ENCODE data around the gene WDR64. TPM values are rescaled to one million over a fixed set of nuclear protein-coding genes. Genes with fewer than 3 reads are reported as not detected.
A peak's percentile ranks its signal among the peaks of the same experiment; 100 is the strongest.

WDR64 gene
- total RNA-seq, 3 donors from 2014 or later: 0.25 TPM; not detected in 2

GRCh38 chr1:241637604-241638003 lies 14.5 kb upstream of the WDR64 start:
- ATAC-seq: no peak
- Histone ChIP-seq H3K4me1 (ENCODE audit: low read depth) (peaks cover 3% of the 10 kb centered on the region), H3K36me3 (ENCODE audit: low read depth) (no peaks in the 10 kb centered on the region), H3K4me3 (no peak overlapping the region), H3K9me3 (no peaks in the 10 kb centered on the region)
- no peak for TF ChIP-seq CTCF (IDR thresholded peaks at IDR 0.05)
- no peak for DNase-seq
- intact Hi-C loops (cut with DNase I, micrococcal nuclease): no loop called here

- Histone ChIP-seq H3K4me3 (no peak overlapping the region), H3K4me1 (ENCODE audit: low read depth) (peaks cover 3% of the 10 kb centered on the region), H3K36me3 (ENCODE audit: low read depth) (no peaks in the 10 kb centered on the region), H3K9me3 (no peaks in the 10 kb centered on the region)
- no peak for TF ChIP-seq CTCF (IDR thresholded peaks at IDR 0.05)
- intact Hi-C loops (cut with DNase I, micrococcal nuclease): no loop called here
- ATAC-seq (no peak), DNase-seq (no peak)
Measured at GRCh38 chr1:241638099-241638682, 13.9 kb upstream of the WDR64 start.

GRCh38 chr1:241638909-241639622 lies 13.0 kb upstream of the WDR64 start:
- no peak for TF ChIP-seq CTCF (IDR thresholded peaks at IDR 0.05)
- DNase-seq (no peak), ATAC-seq (no peak)
- intact Hi-C loops (cut with DNase I, micrococcal nuclease): no loop called here
- Histone ChIP-seq H3K9me3 (no peaks in the 10 kb centered on the region), H3K4me3 (peak overlapping the region; percentile 78), H3K4me1 (ENCODE audit: low read depth) (peaks cover 3% of the 10 kb centered on the region), H3K36me3 (ENCODE audit: low read depth) (no peaks in the 10 kb centered on the region)

- peak in 2 of 3 donors; percentile 30 to 72 for DNase-seq
- Histone ChIP-seq H3K36me3 (ENCODE audit: low read depth) (no peaks in the 10 kb centered on the region), H3K9me3 (no peaks in the 10 kb centered on the region), H3K4me1 (ENCODE audit: low read depth) (peaks cover 3% of the 10 kb centered on the region), H3K4me3 (peak overlapping the region; percentile 78)
- intact Hi-C loops (cut with DNase I, micrococcal nuclease): no loop called here
- peak; percentile 30 for ATAC-seq
- TF ChIP-seq CTCF (IDR thresholded peaks at IDR 0.05): no peak
Measured at GRCh38 chr1:241639623-241640148, 12.4 kb upstream of the WDR64 start.

GRCh38 chr1:241640149-241640866 lies 11.8 kb upstream of the WDR64 start, which contains the start of the genes CHML and OPN3:
Gene CHML (minus strand): TSS chr1:241640369. CDS start chr1:241635766, 4,603 bp downstream.
Gene OPN3 (minus strand): TSS chr1:241640369. CDS start chr1:241640254, 115 bp downstream.
- peak; percentile 96 for ATAC-seq
- Histone ChIP-seq H3K9me3 (no peaks in the 10 kb centered on the region), H3K4me3 (peak within 1 kb of the TSS; percentile 78), H3K36me3 (ENCODE audit: low read depth) (no peaks in the 10 kb centered on the region), H3K4me1 (ENCODE audit: low read depth) (peaks cover 3% of the 10 kb centered on the region)
- intact Hi-C loops (cut with DNase I, micrococcal nuclease): no loop called here
- peak; percentile 97 to 99 (median 97) for DNase-seq
- TF ChIP-seq CTCF (IDR thresholded peaks at IDR 0.05): no peak

Measured in mucosa of descending colon (tissue), 3 donors.